ENCODE measurements around the gene FSTL1. TPM values are rescaled to one million over a fixed set of nuclear protein-coding genes. Genes with fewer than 3 reads are reported as not detected.

Gene FSTL1, protein sequence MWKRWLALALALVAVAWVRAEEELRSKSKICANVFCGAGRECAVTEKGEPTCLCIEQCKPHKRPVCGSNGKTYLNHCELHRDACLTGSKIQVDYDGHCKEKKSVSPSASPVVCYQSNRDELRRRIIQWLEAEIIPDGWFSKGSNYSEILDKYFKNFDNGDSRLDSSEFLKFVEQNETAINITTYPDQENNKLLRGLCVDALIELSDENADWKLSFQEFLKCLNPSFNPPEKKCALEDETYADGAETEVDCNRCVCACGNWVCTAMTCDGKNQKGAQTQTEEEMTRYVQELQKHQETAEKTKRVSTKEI
- total RNA-seq, result 985 and 1,689 TPM in 2 replicates

DNA sequence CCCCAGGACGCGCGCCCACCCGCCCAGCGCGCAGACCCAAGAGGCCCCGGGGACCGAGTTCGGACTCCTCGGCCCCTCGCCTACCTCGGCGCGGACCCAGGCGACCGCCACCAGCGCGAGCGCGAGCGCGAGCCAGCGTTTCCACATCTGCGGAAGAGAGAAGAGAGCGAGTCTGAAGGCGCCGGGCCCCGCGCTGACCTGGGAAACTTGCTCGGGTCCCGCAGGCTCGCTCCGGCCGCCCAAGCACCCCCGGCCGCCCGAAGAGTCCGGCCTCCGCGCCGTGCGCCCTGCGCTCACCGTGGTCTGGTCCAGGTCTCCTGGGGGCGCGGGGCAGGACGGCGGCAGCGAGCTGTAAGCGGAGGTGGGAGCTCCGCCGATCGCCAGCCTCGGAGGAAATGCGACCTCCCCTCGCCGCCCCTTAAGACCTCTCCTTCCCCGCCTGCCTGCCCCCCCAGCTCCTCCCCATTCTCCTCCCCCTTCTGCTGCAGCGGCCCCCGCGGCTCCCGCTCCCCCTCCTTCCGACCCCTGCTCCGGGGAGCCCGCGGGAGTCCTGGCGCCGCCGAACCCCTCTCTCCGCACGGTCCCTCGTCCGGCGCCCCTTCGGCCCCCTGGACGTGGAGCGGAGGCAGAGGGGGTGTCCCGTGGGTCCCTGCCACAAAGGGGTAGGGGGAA, at the start of gene FSTL1:
Gene FSTL1, minus strand, starts transcription at position 393 of the 672 bp plus-strand sequence. Its CDS starts 246 bp downstream, at position 147.

DNA sequence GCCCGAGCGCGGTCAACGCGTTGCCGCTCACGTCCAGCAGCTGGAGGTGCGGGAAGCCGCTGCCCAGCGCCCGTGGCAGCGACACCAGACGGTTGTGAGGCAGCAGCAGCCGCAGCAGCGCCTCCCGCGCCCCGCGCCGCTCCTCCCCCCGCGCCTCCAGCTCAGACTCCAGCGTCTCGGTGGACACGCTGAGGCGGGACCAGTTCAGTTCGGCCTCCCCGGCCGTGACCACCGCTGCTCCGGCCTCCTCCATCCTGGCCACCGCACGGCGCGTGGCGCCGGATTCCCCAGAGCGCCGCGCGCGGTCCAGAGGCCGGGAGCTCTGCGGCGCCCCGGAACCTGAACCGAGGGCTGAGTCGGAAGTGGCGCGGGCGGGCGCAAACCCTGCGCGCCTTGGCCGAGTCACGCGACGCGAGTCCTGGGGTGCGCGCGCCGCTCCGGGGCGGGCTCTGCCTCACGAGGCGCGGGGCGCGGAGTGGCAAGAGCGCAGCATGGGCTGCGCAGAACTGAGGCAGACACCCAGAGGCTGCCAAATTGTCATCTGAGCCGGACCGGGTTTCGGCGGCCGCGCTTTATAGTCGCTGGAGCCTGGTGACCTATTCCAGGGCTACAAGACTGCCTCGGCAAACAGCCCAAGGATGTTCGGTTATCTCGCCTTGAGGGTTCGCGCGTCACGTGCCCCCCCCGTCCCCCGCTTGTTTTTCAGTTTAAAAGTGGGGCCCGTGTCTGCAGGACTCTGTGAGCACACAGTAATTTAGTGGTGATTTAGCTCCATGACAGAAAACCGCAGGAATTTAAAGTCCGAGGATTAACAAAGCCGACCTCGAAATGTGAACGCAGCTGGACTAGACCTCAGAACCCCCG, 101.6 kb downstream of the FSTL1 start, which contains the start of gene LRRC58:
Gene LRRC58, minus strand, starts transcription at position 364 of the 864 bp plus-strand sequence. Its CDS starts 111 bp downstream, at position 253.

Other genes starting within 250 kb of the FSTL1 start
- gene GPR156, start 165.8 kb downstream of the FSTL1 start, total RNA-seq, result 1.2 and 1.6 TPM in 2 replicates
- 13.7 and 22.4 TPM in 2 replicates for gene LRRC58, start 101.6 kb downstream of the FSTL1 start, total RNA-seq
- 39.8 and 46.3 TPM in 2 replicates for gene NDUFB4, start 145.3 kb upstream of the FSTL1 start, total RNA-seq
- 0.65 TPM in 1 of 2 replicates, not detected in the other for gene HGD, start 231.2 kb upstream of the FSTL1 start, total RNA-seq